HG02943 (cell line): Measurements from ENCODE around the gene SH3RF3.
"Not testable (repeated sequence)": the region's sequence is repeated elsewhere in the genome, so short reads cannot be mapped to it uniquely, and the experiment has no call there.

Experiments
- ATAC-seq: cut with Tn5 transposase; IDR thresholded peaks from one replicate; pipeline ENCODE4 v1.9.1; 2021; ENCODE audit warnings: mild to moderate bottlenecking, low read depth, moderate library complexity; ENCODE audit not compliant: unreplicated experiment

Gene SH3RF3

GRCh38 chr2:109154226-109154625, 25.2 kb downstream of the SH3RF3 start:
- no peak for ATAC-seq

DNA sequence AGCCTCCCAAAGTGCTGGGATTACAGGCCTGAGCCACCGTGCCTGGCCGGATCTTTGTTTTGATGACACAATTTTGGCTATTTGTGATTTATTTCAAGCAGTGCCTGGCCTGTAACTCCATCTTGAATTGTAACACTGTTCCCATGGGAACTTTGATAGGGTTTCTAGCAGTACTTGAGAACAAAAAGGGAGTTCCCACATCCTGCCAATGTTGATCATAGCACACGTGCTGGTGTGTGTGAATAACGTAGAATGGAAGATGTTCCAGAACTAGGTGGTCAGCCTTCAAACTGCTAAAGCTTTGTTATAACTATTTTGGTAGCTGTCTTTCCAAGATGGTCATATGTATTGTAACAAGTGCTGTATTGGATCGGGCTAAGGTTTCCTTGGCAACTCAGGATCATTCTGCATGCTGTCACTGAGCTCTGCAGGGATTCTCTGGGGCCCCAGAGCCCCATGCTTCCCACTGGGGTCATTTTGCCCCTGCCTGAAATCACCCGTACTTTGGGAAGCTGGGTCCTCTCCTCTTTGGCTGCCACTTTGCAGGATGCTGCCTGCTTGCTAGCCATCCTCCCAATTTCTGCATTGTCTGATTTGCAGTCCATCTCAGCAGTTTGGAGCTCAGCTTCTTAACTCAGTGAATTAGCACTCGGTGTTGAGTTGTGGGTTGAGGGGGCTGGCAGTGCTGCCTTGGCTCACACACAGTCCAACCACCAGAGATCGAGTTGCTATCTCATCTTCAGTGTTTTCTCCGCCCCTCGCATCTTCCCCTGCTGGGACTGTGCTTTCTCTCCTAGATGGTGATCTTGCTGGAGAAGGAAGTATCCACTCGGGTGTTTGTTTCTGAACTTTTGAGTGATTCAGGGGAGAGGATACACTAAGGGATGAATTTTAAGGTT, 26.8 kb downstream of the SH3RF3 start:
- no peak for ATAC-seq

DNA sequence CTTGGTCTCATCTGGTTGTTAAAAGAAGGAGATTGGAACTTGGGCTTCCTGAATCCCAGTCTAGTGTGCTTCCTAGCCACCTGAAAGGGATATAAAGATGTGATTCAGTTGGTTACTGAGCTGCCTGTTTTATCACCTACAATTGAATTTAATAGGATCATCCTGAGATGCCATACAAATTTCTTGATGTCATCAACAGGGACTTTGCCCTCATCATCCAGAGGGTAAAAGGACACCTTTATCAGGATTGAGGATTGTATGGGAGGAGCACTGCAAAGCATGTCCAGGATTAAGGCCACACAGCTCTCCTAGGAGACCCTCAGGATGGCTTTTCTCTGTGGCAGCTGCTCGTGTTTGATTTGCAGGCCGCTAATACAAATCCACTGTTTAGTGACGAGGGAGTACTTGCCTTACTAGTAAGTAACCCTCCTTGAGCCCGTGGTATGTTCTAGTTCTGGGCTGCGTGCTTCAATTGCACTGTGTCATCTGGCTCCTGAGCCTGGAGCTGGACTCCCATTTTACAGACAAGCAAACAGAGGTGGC, 28.6 kb downstream of the SH3RF3 start:
- ATAC-seq: no peak

GRCh38 chr2:109158237-109158636, 29.2 kb downstream of the SH3RF3 start:
- no peak for ATAC-seq

GRCh38 chr2:109159096-109159495, 30.1 kb downstream of the SH3RF3 start:
- ATAC-seq: no peak

GRCh38 chr2:109160714-109161440, 31.9 kb downstream of the SH3RF3 start:
- ATAC-seq: no peak

DNA sequence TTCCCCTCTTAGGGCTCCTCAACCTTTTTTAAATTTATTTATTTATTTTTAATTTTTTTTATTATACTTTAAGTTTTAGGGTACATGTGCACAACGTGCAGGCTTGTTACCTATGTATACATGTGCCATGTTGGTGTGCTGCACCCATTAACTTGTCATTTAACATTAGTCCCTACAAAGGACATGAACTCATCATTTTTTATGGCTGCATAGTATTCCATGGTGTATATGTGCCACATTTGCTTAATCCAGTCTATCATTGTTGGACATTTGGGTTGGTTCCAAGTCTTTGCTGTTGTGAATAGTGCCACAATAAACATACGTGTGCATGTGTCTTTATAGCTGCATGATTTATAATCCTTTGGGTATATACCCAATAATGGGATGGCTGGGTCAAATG, 33.4 kb downstream of the SH3RF3 start:
- not testable (repeated sequence) for ATAC-seq

DNA sequence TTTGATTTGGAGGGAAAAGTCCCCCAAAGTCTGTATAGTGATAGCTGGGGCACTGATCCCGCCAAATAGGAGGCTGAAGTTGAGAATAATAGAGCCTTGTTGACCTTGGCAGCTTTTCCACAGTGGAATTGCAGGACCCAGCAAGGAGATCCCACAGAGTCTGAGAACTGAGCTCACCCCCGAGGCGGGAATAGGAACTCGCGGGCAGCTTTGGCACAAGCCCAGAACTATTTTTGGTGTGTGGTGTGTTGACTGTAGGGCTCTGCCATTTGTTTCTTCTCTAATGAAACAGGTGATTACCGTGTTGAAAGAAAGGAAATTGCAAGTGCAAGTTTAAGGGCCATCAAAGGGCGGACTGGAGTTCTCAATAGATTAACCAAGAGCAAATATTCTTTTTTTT, 34.0 kb downstream of the SH3RF3 start:
- no peak for ATAC-seq

GRCh38 chr2:109164311-109164710, 35.3 kb downstream of the SH3RF3 start:
- no peak for ATAC-seq

- ATAC-seq: no peak
These were observed 35.8 kb downstream of the SH3RF3 start for GRCh38 chr2:109164739-109165221.

DNA sequence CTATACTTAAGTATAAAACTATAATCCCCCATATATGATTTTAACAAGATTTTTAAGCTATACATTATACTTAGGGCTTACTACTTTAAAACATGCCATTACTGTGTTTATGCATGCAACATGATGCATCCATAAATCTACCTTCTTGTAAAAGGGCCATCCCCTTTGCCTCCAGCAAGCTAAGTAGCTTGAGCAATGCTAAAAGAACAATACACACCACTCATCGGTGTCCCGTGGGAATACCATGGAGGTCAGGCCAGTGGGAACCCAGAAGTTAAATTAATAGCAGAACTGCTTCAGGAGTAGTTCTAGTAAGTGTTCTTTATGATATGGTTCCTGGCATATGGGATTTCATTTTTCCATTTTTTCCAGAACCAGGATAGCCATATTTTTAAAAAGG, 37.8 kb downstream of the SH3RF3 start:
- ATAC-seq: no peak

DNA sequence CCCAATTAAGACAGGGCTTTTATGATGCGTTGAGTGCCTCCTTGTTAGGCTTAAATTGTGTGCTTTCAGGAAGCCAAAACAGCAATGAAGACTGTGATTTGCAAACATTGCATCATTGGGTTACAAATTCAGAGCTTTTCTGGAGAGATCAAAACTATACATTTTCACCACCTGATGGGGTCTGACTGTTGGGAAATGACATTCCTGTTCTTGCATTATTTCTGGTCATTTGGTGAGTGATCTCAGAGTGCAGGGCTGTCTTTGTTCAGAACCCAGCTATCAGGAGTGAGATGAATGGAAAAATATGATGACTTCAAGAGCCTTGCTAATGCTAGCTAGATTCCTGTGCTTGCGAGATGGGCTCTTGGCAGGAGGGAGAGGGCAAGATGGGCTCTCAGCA, 39.1 kb downstream of the SH3RF3 start:
- no peak for ATAC-seq

- ATAC-seq: no peak
These were observed 39.7 kb downstream of the SH3RF3 start for GRCh38 chr2:109168716-109169115.

DNA sequence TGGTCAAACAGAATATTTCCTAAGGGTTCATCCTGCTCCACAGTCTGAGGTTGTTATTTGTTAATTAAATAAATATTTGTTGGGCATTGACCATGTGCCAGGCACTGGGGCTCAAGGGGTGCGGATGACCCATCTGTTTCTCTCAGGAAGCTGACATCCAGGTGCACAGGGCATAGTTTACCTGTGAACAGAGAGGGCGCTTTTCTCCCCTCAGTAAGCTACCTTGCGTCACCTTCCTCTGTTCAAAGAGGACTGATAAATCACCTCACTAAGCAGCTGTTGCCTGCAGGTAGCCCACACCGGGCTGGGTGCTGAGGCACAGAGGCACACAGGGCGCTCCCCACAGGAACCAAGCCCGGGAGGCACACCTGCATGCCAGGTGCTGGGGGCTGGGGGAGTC, 41.6 kb downstream of the SH3RF3 start:
- no peak for ATAC-seq

DNA sequence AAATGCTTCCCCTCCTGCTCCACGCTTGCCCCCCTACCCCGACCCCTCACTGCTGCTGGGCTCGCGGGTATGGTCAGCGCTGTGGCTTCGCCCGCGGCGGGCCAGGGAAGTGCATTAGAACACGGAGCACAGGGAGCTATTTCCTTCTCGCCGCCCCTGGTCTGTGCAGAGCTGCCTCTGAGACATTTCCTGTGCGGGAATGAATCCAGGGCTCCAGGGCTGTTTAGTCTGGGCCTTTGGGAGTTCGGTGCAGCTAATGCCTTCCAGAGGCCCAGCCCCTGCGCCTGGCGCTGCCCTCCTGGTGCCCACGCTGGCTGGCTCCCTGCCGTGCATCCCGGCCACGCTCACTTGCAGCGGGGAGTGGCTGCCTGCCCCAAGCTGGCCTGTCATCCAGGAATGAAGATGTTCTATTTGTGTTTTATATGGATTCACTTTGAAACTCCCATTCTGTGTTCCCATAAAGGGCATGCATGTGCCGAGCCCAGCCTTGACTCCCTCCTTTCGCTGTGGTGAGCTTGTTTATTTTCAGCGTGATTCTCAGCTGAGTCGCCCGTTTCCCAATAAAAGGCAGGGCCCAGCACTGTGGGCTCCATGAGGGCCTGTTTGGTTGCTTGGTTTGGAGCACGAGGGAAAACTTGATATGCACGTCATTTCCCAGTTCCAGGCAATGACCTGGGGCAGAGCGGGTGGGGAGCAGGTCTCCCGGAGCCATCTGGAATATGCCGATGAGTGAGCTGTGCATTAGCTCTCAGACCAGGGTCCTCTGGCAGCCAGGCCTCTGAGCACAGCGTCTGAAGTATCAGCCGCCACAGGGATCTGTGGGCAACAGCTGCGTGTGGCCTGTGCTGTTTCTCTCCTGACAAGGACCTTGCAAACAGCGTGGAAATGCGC, 42.7 kb downstream of the SH3RF3 start:
- no peak for ATAC-seq

DNA sequence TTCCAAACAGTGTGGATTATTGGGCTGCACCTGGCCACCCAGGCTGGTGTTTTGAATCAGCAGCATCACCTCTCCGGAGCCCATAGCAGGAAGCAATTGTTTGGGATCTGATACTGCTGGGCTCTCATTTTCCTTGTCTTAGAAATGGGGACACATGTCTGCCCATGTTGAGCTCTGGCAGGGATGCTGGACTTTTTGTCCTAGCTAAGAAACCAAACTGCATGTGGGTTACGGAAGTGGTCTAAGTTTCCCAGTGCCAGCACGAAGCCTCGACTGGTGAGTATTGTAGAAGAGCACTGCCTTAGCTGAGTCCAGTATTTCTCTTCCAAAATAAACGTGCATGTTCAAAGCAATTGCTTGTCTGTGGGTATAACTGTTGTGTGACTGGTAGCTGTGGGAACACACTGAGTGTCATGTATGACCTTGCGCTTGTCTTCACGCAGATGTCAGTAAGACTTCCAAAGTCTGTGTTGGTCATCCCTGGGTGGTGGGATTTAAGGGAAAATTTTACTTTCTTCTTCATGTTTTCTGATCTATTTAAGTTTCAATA, 43.6 kb downstream of the SH3RF3 start:
- no peak for ATAC-seq

DNA sequence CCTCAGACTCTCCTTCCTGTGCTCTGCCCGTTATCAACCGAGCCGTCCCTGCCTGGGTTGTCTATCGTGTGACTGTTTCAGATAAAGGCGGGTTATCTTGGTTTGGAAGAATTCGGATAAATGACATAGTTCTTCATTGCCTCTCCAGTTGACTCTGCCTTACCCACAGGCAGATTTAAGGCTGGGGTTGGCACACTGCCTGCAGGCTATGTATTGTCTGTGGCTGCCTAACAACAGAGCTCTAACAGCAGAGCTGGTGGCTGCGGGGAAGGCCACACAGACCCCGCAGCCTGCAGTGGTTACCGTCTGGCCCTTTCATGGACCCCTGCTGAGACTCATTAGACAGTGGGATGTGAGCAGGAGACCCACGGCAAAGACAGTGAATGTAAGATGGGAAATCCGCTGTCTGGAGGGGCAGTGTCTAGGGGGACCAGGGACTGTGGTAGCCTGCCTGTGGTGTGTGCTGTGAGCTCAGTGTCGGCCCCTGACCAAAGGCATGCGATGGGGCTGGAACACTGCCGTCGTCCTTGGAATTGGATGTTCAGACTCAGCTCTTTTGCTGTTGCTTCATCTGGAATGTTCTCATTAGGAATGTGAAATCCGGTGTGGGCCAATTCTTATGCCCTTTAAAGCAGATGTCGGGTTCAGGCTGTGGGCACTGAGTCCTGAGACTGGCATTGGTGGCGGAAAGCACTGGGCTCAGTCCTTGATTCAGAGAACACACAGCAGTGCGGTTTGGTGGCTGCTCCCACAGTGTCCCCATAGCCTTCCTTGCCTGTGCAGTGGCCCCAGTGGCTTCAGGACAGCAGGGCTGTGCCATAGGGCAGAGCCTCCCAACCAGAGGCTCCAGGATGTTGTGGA, 44.5 kb downstream of the SH3RF3 start:
- ATAC-seq: no peak

GRCh38 chr2:109174214-109174613, 45.2 kb downstream of the SH3RF3 start:
- no peak for ATAC-seq
